GM12864 (cell line): ENCODE results near the gene GALNT2.

Experiments
- DNase-seq: peaks from one replicate; pipeline ENCODE4 v3.0.0-alpha.2; 2011; ENCODE audit warnings: low read depth
- H3K4me3 ChIP-seq: 2 replicates; pipeline ENCODE4 v1.5.1; 2011; ENCODE audit warnings: mild to moderate bottlenecking, low read depth, low read length, control low read depth
- TF ChIP-seq, protein P1 (sequence below): IDR thresholded peaks from 2 replicates; pipeline ENCODE4 v1.5.1; 2011; ENCODE audit warnings: low read depth, mild to moderate bottlenecking, moderate library complexity, low read length, control low read depth, inconsistent platforms; ENCODE audit errors: missing control alignments

GALNT2 gene

DNA sequence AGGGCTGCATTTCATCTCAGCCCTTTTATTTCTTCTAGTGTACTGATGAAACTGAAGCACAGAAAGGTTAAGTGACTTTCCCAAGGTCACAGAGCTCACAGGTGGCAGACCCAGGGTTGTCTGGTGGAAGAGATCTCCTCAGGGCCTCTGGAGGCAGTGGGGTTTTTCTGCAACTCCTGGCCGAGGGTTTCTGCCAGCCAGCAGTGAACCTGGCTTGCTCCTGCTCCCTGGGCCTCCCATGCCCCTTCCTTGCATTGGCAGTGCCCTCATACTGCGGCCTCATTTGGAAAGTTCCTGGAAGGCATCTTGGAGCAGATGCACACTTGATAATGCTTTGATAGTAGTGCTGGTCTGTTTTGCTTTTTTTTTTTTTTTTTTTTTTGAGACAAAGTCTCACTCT is 7.7 kb downstream of the GALNT2 start:
- TF ChIP-seq, protein P1, sequence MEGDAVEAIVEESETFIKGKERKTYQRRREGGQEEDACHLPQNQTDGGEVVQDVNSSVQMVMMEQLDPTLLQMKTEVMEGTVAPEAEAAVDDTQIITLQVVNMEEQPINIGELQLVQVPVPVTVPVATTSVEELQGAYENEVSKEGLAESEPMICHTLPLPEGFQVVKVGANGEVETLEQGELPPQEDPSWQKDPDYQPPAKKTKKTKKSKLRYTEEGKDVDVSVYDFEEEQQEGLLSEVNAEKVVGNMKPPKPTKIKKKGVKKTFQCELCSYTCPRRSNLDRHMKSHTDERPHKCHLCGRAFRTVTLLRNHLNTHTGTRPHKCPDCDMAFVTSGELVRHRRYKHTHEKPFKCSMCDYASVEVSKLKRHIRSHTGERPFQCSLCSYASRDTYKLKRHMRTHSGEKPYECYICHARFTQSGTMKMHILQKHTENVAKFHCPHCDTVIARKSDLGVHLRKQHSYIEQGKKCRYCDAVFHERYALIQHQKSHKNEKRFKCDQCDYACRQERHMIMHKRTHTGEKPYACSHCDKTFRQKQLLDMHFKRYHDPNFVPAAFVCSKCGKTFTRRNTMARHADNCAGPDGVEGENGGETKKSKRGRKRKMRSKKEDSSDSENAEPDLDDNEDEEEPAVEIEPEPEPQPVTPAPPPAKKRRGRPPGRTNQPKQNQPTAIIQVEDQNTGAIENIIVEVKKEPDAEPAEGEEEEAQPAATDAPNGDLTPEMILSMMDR = no peak
- no peak for DNase-seq
- no peak overlapping the region for H3K4me3 ChIP-seq

DNA sequence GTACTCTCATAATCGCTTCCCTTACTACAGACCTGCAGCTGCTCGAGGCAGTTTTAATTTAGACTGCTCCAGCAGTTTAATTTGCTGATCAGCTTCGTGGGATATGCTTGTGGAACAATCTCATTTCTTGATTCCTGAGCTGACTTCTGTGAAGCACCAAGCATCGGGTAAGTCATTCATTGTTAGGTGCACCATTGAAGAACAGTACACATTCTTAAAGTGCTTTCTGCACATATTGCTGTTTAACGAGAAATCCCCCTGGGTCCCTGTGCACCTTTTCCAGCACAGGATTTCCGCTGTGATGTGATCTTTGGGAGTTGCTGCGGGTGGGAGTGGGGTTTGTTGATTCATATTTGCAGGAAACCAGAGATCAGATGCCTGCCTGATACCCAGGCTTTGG is 9.1 kb downstream of the GALNT2 start:
- no peak for DNase-seq
- TF ChIP-seq, protein P1 = no peak
- no peak overlapping the region for H3K4me3 ChIP-seq

DNA sequence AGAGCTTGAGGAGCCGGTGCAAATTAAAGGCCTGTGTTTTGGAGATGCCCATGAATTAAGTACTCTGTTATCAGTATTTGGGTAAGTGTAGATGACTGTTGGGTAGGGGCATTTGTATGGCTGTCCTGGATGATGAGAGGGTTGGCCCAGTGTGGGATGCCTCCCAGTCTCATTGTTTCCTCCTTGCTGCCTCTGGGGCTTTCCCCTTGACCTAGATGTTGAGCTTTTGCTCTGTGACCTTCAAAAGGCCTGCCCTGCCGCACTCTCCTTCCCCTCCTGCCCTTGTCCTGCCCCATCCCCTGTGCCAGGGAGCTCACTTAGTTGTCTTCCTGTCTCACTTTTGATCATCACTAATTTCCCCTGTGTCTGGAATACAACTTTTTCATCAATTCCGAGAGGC is 10.0 kb downstream of the GALNT2 start:
- no peak overlapping the region for H3K4me3 ChIP-seq
- DNase-seq = no peak
- TF ChIP-seq, protein P1 = no peak

DNA sequence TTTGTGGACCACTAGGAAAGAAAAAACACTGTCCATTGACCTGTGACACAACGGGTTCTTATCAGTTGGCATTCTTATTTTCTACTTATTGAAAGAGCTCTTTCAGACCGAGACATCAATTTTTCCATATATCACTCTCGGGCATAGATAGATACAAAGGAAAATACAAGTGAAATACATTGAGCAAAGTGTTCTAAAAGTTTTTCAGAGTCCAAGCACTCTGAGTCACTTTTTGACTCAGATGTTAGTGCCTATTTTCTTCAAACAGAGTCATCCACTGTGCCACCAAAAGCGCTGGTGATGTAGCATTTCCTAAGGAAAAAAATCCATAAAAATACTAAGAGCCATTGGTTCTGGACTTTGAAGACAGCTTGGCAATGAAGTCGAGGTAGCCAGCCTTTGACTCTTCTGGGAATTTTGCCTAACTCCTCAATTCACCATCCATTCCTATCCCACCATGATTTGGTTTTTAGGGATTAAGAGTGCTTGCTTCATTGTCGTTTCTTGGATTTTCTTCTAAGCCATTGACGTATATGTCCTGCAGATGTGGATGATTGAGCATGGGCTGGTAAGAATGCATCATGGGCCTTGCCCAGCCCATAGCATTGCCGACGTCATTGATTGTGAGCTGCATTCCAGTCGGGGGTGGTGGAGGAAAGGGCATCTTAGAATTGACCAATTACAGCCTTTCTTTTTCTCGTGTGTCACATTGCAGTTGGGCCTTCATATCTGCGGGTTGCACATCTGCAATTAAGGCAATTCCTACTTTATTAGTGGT is 10.6 kb downstream of the GALNT2 start:
- TF ChIP-seq, protein P1 = no peak
- H3K4me3 ChIP-seq = no peak overlapping the region
- DNase-seq = no peak

DNA sequence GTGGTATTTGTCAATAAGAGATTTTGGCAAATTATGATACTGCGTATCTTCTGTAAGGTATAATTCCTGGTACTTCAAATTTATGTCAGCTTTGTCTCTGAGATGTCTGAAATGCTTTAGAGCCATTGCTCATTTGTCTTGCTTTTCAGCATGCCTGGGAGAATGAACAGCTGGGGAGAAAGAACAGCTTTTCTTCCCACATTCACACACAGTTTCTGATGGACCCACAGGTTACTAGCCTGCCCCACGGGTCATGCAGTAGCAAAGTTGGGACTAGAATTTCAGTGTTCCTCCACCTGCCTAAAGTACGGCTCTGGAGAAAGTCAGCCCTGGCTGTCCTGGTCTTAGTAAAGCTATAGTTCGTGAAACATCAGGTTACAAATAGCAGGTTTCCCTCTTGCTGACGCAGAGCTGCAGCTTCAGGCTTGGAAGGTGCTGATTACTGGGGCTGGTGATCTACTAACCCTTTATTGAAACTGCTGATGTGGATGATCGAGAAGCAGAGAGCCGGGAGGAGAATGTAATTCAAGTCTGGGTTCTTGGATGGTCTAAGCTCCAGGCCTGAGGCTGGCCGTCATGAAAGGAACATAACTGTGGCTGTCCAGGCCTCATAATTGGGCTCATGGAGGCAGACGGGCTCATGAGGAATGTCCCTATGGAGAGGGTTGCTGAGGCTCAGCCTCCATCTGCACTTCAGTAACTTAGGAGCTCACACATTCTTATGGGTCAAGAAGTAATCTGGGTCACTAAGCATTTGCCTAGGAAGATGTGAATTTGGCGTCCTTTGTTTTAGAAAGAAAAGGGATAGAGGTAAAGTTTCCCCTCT is 12.4 kb downstream of the GALNT2 start:
- TF ChIP-seq, protein P1 = no peak
- no peak for DNase-seq
- no peak overlapping the region for H3K4me3 ChIP-seq

DNA sequence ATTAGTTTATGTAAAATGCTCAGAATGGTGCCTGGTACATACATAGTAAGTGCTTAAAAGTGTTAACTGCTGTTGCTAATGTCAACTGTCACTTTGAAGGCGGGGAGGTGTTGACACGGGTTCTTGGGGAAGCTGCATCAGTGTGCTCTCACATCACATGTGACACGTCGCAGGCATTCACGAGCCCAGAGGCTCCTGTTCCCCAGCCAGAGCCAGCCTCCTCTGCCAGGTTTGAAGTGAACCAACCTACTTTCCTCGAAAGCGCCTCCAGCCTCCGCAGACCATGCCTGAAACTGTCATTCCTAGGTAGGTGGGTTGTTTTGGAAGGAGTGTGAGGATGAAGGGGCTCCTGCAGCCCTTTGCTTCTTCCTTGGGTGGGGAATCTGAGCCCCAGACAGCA is 13.8 kb downstream of the GALNT2 start:
- TF ChIP-seq, protein P1 = no peak
- H3K4me3 ChIP-seq = no peak overlapping the region
- DNase-seq = no peak

DNA sequence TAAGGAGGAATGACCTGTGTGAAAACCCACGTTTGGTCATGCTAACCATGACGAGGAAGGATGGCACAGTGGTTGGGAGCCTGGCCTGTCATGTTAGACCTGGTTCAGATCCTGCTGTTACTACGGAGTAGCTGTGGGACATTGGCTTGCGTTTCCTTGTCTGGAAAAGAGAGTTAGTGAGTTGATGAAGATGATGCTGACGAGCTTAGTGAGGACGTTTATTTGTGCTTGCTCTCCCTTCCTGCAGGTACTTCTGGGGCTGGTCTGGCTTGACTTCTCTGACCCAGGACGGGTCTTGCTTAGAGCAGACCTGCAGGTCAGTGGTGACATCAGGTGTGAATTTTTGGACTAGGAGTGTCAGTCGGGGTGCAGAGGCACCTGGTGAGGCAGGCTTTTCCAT is 14.7 kb downstream of the GALNT2 start:
- TF ChIP-seq, protein P1 = no peak
- DNase-seq = no peak
- H3K4me3 ChIP-seq = no peak overlapping the region
